ENCODE data around the gene RILP. TPM values are rescaled to one million over a fixed set of nuclear protein-coding genes. Genes with fewer than 3 reads are reported as not detected.

The RILP gene
- total RNA-seq, 2 experiments from 2014 or later = 3.7 to 4.9 TPM

DNA sequence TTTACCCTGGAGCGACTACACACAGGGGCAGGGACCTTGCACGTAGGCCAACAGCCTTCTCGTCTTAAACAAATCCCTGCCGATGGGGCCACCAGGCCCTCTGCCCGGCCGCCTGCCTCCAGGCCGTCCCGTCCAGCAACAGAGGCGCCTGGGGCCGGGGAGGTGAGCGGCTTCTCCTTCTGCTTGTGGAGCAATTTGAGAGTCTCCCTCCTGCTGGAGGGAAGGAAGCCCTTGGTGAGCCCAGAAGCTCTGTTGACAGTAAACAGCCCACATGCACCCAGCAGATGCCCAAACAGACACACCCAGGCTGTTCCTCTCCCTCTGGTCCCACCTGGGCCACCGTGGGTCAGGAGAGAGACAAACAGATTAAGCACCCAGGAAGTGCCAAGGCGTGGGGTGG, 29.2 kb downstream of the RILP start:
- ChIA-PET POLR2A (no interaction called here), CTCF (interaction anchor here (1.1 kb wide), 1 partner anchor 10 kb away, joined by 6 read pairs; no protein-coding TSS in a partner anchor)

DNA sequence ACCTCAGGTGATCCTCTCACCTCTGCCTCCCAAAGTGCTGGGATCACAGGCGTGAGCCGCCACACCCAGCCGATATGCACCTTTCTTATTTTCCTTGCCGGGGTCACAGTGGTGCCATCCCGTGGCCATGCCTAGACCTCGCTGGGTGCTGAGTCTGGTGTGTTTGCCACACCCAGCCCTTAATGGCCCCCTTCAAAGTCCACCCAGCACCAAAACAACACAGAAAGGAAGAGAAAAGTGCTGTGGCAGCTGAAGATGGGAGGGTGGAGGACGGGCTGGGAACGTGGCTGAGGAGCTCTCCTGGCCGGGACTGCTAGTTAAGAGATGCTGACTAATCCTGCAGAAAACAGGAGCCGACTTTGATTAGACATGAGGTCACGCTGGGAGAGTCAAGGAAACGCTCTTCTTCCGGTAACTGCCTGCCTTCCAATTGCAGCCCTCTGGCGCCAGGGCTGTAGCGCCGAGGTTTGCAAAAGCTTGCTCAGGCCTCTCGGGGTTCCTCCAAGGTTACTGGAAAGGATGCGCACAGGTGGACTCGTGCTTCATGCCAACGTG, 32.0 kb downstream of the RILP start:
- ChIA-PET POLR2A (no interaction called here), CTCF (no interaction called here)

DNA sequence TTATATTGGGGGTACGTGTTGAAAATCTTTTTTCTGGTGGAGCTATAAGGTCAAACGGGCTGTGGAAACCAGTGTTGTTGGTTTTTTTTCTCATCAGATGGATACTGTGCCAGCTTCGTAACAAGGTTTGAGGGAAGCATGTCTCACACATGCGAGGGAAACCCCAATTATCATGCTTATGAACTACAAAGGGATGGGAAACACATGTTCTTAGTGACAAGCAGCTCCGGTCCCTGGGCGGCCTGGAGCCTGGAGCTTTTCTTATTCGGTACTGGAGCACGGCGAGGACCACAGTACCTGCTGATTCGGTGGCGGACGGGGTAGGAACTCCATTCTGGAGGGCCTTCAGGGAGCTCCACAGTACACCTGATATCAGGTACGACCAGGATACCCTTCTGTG, 33.6 kb downstream of the RILP start:
- ChIA-PET CTCF (interaction anchor here (0.7 to 2.2 kb wide), 3 partner anchors 14 to 96 kb away, joined by 3 to 7 read pairs (median 5); no protein-coding TSS in a partner anchor), POLR2A (no interaction called here)

DNA sequence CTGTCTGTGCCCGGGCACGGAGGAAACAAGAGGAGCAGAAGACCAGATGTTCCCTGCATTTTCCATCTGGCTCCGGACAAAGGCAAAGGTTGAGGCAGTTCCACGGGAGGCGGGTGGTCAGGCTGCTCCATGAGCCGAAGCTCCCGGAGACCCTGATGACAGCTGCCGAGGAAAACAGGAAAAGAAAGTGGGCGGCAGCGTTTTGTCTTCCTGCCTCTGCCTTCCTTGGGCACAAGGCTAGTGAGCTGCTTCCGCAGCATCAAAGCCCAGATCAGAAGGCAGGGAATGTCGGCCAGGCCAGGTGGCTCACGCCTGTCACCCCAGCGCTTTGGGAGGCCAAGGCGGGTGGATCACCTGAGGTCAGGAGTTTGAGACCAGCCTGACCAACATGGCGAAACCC, 37.3 kb downstream of the RILP start:
- CTCF ChIA-PET = interaction anchor here (0.7 kb wide), 1 partner anchor 23 kb away, joined by 4 read pairs; no protein-coding TSS in a partner anchor

DNA sequence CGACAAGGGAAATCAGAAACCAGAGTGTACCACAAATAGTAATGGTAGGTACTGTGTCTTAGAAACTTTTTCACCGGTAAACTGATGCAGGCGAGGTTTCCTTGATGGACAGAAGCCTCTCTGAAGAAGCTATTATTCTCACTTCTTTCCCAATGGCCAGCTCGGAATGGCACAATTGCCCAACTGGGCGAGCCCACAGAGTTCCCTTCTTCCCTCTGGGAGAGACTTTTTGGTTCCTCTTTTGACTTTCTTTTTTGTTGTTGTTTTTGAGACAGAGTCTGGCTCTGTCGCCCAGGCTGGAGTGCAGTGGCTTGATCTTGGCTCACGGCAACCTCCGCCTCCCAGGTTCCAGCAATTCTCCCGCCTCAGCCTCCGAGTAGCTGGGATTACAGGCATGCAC, 38.0 kb downstream of the RILP start:
- CTCF ChIA-PET = interaction anchor here (0.6 kb wide), 1 partner anchor 157 kb away, joined by 3 read pairs; no protein-coding TSS in a partner anchor
- POLR2A ChIA-PET = no interaction called here

More for the DNA sequence above, 37.3 kb downstream of the RILP start:
- POLR2A ChIA-PET = no interaction called here

DNA sequence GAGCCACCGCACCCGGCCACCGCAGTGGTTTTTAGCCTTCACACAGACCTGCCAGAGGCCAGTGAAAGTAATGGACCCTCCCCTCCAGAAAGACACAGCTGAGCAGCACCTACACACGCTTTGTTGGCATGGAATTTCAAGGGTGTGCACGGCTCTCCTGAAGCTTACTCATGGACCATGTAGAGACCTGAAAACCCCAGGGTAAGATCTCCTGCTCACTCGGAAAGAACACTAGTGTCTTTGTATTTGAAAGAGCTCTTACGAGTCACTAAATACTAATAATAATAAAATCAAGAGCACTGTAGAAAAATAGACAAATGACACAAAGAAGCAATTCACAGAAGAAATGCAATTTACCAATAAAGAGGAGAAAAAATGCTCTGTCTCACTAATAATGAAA, 41.0 kb downstream of the RILP start:
- POLR2A ChIA-PET = interaction anchor here (2.4 kb wide), 1 partner anchor 21 kb away, joined by 10 read pairs; no protein-coding TSS in a partner anchor
- CTCF ChIA-PET = interaction anchor here (2.8 to 2.9 kb wide), 2 partner anchors 21 to 35 kb away, joined by 15 to 21 read pairs; partner anchors contain the start of gene SLC43A2

DNA sequence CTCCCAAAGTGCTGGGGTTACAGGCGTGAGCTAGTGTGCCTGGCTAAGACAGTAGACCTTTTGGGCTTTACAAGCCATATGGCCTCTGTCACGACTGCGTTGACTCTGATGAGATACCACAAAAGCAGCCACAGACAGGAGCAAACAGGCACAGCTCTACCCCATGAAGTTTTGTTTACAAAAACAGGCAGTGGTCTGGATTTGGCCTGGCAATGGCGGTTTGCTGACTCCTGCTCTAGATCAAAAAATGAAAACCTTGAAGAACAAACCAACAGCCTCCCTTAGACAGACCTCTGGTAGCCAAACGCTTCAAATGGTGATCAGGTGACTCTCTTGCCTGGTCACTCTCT, 41.7 kb downstream of the RILP start:
- ChIA-PET CTCF (interaction anchor here (0.8 to 2.9 kb wide), 5 partner anchors 14 to 44 kb away, joined by 3 to 21 read pairs (median 4); partner anchors contain the start of genes RILP and SLC43A2), POLR2A (interaction anchor here (0.6 to 2.4 kb wide), 4 partner anchors 22 to 157 kb away, joined by 4 to 10 read pairs (median 8); no protein-coding TSS in a partner anchor)

DNA sequence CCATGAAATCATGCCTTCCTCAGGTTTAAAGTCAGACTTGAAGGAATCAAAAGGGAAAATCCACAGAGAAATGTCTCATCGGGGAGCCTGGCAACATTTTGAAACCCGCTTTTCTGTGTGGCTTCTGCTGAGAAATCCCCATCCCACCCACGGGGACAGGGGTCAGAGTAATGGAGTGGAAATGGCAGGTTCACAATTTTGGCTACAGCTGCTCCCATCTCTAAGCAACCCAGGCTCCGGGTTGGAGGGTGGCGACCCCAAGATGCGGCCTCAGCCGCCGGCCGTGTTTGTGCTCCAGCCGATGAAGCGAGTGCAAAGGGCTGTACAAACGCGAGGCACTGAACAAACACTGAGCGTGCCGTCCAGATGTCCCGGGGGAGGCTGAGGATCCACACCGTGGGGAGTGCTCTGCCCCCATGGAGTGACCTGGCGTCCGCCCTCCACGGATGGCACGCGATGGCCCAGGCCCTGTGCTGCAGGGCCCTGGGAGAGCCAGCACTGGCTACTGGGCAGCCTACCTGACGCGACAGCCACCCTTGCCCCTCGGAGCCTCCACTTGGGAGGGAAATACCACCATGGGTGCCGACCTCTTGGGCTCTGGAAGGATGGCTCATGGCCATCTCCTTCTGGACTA, 43.2 kb downstream of the RILP start:
- ChIA-PET CTCF (interaction anchor here (1.4 to 2.9 kb wide), 3 partner anchors 12 to 33 kb away, joined by 3 to 21 read pairs (median 15); partner anchors contain the start of gene SLC43A2), POLR2A (interaction anchor here (0.6 kb wide), 1 partner anchor 140 kb away, joined by 3 read pairs; no protein-coding TSS in a partner anchor)

DNA sequence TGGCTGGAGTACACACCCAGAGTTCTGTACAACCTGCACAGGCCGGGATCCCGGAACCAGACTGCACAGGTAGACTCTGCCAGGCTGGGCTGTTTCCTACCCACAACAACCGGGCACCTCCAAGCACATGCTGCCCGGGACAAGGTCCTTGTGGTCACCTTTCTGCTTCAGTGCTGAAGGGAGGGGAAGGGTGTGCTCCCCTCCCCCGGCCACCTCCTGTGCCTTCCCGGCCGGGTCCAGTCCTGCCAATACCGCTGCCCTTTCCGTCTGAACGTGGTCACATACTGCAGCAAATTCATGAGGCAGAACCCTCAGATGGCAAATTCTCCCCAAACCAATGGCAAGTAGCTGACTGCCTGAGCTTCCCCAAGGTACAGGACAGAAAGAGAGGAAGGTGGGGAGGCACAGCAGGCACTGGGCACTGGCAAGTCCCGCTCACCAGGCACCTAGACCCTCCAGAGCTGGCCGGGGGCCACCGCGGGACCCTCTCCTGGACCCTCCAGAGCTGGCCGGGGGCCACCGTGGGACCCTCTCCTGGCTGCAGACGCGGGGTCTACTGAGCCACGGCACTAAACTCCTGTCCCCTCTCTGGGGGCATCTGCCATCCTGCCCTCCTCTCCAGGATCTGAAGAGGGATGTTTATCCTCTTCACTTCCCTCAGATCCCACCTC, 43.9 kb downstream of the RILP start:
- CTCF ChIA-PET = no interaction called here

DNA sequence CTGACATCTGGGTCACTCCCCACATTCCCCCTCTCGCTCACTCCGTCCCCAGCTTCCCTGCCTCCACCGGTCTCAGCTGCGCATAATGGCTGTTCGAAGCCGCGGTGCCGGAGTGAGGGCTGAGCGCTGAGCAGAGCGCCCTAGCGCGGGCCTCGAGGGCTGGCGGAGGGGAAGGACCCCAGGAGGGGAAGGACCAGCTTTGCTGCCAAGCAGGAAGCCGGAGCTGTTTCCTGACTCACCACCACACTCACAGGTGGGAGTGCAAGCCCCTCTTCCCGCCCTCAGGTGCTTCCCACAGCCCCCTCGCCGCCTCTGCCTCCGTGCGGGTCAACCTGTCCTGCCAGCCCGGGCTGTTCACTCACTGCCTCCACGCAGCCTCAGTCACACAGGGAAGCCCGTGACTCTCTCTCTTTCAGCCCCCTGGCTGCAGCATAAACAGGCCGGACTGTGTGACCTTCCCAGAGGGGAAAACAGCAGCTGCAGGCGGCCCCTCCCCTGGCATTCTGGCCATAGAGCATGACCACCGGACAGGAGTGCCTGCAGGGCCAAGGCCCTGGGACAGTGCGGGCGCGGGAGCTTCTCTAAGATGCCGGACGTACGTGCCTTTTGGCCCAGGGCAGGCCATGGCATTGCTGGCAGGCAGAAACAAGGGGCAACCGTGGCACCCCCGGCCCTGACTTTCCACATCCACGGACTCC, 44.7 kb downstream of the RILP start:
- POLR2A ChIA-PET = no interaction called here
- CTCF ChIA-PET = interaction anchor here (1.0 to 2.4 kb wide), 2 partner anchors 24 to 30 kb away, joined by 3 to 8 read pairs; no protein-coding TSS in a partner anchor

More for the DNA sequence above, 43.9 kb downstream of the RILP start:
- POLR2A ChIA-PET = interaction anchor here (0.6 kb wide), 1 partner anchor 139 kb away, joined by 3 read pairs; no protein-coding TSS in a partner anchor

DNA sequence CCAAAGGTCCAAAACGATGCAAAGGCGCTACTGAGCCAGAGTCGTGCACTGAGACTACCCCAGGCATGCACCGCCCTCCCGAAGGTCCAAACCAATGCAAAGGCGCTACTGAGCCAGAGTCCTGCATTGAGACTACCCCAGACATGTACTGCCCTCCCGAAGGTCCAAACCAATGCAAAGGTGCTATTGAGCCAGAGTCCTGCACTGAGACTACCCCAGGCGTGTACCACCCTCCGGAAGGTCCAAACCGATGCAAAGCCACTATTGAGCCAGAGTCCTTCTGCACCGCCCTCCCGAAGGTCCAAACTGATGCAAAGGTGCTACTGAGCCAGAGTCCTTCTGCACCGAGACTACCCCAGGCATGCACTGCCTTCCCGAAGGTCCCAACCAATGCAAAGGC, 48.1 kb downstream of the RILP start:
- POLR2A ChIA-PET = no interaction called here
- CTCF ChIA-PET = no interaction called here

DNA sequence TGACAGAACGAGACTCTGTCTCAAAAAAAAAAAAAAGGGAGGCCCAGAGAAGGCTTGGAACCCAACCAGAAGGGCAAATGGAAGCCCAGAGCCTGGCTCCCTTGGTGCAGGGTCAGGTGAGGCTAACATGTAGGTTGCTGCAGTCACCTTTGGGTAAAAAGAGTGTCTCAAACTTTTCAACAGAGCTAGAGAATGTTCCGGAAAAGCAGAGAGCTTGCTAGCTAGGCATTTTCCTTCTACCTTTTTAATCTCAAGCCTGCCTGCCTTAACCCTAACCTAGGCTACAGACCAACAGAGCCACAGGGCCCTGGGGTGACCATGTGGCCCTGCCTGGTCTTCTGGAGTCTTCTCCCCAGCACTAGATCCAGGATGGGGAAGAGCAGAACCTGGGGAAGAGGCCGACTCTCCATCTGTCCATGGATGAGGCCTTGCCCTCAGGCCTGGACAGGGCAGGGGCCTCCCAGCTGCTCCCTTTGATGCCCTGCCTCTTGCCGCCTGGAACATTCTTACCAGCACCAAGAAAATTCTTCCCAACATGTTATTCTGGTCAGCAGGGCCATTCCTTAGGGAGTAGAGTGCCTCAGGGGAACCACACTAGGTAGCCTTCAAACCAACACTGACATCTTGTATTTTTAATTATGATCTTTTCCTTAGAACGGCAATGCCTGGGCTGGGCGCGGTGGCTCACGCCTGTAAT, 51.1 kb downstream of the RILP start:
- ChIA-PET CTCF (interaction anchor here (1.2 kb wide), 1 partner anchor 18 kb away, joined by 5 read pairs; no protein-coding TSS in a partner anchor), POLR2A (no interaction called here)

DNA sequence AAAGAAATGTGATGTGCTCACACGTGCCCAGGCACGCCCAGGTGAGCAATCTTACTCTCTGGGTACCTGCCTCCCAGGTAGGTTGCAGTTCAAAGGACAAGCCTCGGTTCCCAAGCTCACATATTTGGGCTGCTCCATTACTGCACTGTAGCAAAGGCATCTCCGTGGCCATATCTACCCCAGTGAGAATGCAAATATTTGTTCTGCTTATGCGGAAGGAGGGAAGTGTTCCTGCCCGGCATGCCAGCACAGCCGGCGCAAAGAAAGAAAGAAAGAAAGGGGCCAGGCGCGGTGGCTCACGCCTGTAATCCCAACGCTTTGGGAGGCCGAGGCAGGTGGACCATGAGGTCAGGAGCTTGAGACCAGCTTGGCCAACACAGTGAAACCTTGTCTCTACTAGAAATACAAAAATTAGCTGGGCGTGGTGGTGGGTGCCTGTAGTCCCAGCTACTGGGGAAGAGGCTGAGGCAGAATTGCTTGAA, 51.8 kb downstream of the RILP start:
- CTCF ChIA-PET = no interaction called here
- POLR2A ChIA-PET = no interaction called here

Other genes with a start within 250 kb of the RILP start
- 100 to 1,000 TPM; 564 to 609 TPM for gene YWHAE, start 249.6 kb downstream of the RILP start, total RNA-seq
- 10 to 100 TPM; 20.6 to 21.3 TPM for gene CRK, start 193.6 kb downstream of the RILP start, total RNA-seq
- gene MYO1C, start 157.2 kb downstream of the RILP start, total RNA-seq = 10 to 100 TPM; 30.4 to 31.4 TPM
- 10 to 100 TPM; 22.6 to 23.7 TPM for gene INPP5K, start 133.3 kb downstream of the RILP start, total RNA-seq
- gene PITPNA, start 87.1 kb downstream of the RILP start, total RNA-seq = 10 to 100 TPM; 73.7 to 80.7 TPM
- gene SLC43A2, start 21.0 kb downstream of the RILP start, total RNA-seq = 1 to 10 TPM; 5.2 to 6.1 TPM
- 1 to 10 TPM; 1.4 to 1.6 TPM for gene SCARF1, start 4.1 kb downstream of the RILP start, total RNA-seq
- gene PRPF8, start 35.0 kb upstream of the RILP start, total RNA-seq = 100 to 1,000 TPM; 420 to 428 TPM
- gene TLCD2, start 60.5 kb upstream of the RILP start, total RNA-seq = under 1 TPM; 0.08 to 0.21 TPM
- gene WDR81, start 74.8 kb upstream of the RILP start, total RNA-seq = 10 to 100 TPM; 21.2 to 22.3 TPM
- gene SERPINF2, start 93.0 kb upstream of the RILP start, total RNA-seq = under 1 TPM; 0.19 to 0.21 TPM
- gene SERPINF1, start 112.2 kb upstream of the RILP start, total RNA-seq = 1 to 10 TPM; 1.6 to 2.6 TPM
- gene SMYD4, start 180.0 kb upstream of the RILP start, total RNA-seq = 10 to 100 TPM; 19.4 to 26.4 TPM
- 100 to 1,000 TPM; 191 to 195 TPM for gene RPA1, start 180.1 kb upstream of the RILP start, total RNA-seq